ENCODE data around the gene TIRAP. TPM values are rescaled to one million over a fixed set of nuclear protein-coding genes. Genes with fewer than 3 reads are reported as not detected.

The TIRAP gene
- total RNA-seq, 4 donors from 2014 or later = 8.6 to 15.2 (median 12.6) TPM

DNA sequence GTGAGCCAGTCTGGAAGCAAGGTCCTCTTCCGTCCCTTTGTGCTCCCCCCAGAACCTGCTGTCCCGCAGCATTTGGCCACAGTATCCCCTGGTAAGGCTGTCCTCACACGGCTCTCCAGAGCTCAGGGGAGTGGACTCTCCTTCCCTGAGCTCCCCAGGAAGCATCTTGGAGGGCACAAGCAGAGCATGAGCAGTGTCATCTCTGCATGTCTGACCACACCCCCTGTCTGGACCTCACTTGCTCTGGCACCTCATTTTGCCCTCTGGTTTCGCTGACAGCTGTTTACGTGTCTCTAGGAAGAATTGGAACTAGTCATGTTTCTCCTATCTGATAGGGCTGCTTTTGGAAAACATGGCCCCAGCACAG is 36.5 kb downstream of the TIRAP start:
- WGBS = 44% methylated on average over 5 of the region's 5 CpGs
- no peak overlapping the region for H3K4me3 ChIP-seq
- peak overlapping the region; percentile 91 for H3K27ac ChIP-seq
- peaks cover 31% of the 10 kb centered on the region for H3K4me1 ChIP-seq
- no peaks in the 10 kb centered on the region for H3K9me3 ChIP-seq
- H3K27me3 ChIP-seq = no peaks in the 10 kb centered on the region
- TF ChIP-seq POLR2A (IDR thresholded peaks at IDR 0.05) = no peak
- no peak for TF ChIP-seq POLR2AphosphoS5 (IDR thresholded peaks at IDR 0.05)
- TF ChIP-seq, protein P1, sequence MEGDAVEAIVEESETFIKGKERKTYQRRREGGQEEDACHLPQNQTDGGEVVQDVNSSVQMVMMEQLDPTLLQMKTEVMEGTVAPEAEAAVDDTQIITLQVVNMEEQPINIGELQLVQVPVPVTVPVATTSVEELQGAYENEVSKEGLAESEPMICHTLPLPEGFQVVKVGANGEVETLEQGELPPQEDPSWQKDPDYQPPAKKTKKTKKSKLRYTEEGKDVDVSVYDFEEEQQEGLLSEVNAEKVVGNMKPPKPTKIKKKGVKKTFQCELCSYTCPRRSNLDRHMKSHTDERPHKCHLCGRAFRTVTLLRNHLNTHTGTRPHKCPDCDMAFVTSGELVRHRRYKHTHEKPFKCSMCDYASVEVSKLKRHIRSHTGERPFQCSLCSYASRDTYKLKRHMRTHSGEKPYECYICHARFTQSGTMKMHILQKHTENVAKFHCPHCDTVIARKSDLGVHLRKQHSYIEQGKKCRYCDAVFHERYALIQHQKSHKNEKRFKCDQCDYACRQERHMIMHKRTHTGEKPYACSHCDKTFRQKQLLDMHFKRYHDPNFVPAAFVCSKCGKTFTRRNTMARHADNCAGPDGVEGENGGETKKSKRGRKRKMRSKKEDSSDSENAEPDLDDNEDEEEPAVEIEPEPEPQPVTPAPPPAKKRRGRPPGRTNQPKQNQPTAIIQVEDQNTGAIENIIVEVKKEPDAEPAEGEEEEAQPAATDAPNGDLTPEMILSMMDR (IDR thresholded peaks at IDR 0.05) = no peak
- no peak for TF ChIP-seq EP300 (IDR thresholded peaks at IDR 0.05)
- no peaks in the 10 kb centered on the region for H3K36me3 ChIP-seq
- peak in 1 of 2 donors; percentile 32 for DNase-seq (ENCODE audit: low spot score in 2 of 2)

- H3K36me3 ChIP-seq = no peaks in the 10 kb centered on the region
- 97% methylated on average over 3 of the region's 3 CpGs for WGBS
Measured at GRCh38 chr11:126322996-126323395, 40.1 kb downstream of the TIRAP start.

DNA sequence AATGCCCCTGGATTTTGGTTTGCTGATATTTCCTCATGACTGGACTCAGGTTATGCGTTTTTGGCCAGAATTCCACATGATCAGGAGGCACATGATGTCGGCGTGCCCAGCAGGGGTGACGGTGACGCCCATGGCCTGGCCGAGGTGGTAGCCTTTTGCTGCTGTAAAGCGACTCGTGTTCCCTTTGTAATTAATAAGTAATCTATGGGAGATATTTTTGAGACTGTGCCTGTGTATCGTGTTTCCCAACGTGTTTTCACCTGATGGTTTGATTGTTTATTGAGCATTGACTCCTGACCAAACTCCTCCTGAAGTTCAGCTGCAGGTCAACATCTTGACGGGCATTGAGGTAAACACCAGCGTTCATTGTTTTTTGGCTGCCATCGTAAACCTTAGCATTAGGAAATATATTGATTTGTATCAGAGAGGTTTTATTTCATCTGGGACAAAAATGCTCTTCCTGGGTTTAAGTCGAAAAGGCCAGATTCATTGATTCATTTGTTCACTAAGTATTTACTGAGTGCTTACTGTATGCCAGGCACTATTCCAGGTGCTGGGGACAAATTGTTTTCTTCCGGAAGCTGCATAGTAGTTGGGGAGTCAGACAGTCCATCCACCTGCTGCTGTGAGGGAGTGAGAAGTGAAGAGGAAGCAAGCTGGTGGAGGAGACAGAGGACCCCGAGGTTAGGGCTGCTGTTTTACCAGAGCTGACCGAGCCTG is 44.5 kb downstream of the TIRAP start:
- WGBS = 91% methylated on average over 17 of the region's 17 CpGs
- DNase-seq (ENCODE audit: low spot score in 2 of 2) = no peak
- Histone ChIP-seq H3K4me3 (no peak overlapping the region), H3K36me3 (peaks cover 11% of the 10 kb centered on the region), H3K27ac (no peak overlapping the region), H3K4me1 (peaks cover 20% of the 10 kb centered on the region), H3K9me3 (no peaks in the 10 kb centered on the region), H3K27me3 (no peaks in the 10 kb centered on the region)
- TF ChIP-seq, protein P1 (IDR thresholded peaks at IDR 0.05) = no peak
- no peak for TF ChIP-seq POLR2A (IDR thresholded peaks at IDR 0.05)
- TF ChIP-seq EP300 (IDR thresholded peaks at IDR 0.05) = no peak
- TF ChIP-seq POLR2AphosphoS5 (IDR thresholded peaks at IDR 0.05) = no peak

More at GRCh38 chr11:126322996-126323395, 40.1 kb downstream of the TIRAP start:
- H3K9me3 ChIP-seq = no peaks in the 10 kb centered on the region
- H3K4me3 ChIP-seq = no peak overlapping the region
- no peaks in the 10 kb centered on the region for H3K27me3 ChIP-seq
- peaks cover 24% of the 10 kb centered on the region for H3K4me1 ChIP-seq
- TF ChIP-seq POLR2A (IDR thresholded peaks at IDR 0.05) (no peak), POLR2AphosphoS5 (IDR thresholded peaks at IDR 0.05) (no peak), EP300 (IDR thresholded peaks at IDR 0.05) (no peak)
- TF ChIP-seq, protein P1 (IDR thresholded peaks at IDR 0.05) = no peak
- DNase-seq (ENCODE audit: low spot score in 2 of 2) = no peak
- no peak overlapping the region for H3K27ac ChIP-seq

- Histone ChIP-seq H3K27ac (no peak overlapping the region), H3K36me3 (peaks cover 11% of the 10 kb centered on the region), H3K27me3 (no peaks in the 10 kb centered on the region), H3K4me1 (peaks cover 24% of the 10 kb centered on the region), H3K4me3 (no peak overlapping the region), H3K9me3 (no peaks in the 10 kb centered on the region)
- DNase-seq (ENCODE audit: low spot score in 2 of 2) = peak in 1 of 2 donors; percentile 50
- WGBS = 92% methylated on average over 20 of the region's 20 CpGs
- TF ChIP-seq EP300 (IDR thresholded peaks at IDR 0.05) (no peak), POLR2A (IDR thresholded peaks at IDR 0.05) (no peak), POLR2AphosphoS5 (IDR thresholded peaks at IDR 0.05) (no peak)
- TF ChIP-seq, protein P1 (IDR thresholded peaks at IDR 0.05) = no peak
Measured at GRCh38 chr11:126328001-126328390, 45.1 kb downstream of the TIRAP start.

- Histone ChIP-seq H3K27me3 (no peaks in the 10 kb centered on the region), H3K27ac (no peak overlapping the region), H3K4me3 (no peak overlapping the region), H3K4me1 (peaks cover 24% of the 10 kb centered on the region), H3K36me3 (peaks cover 11% of the 10 kb centered on the region), H3K9me3 (no peaks in the 10 kb centered on the region)
- 63% methylated on average over 4 of the region's 12 CpGs for WGBS
- TF ChIP-seq EP300 (IDR thresholded peaks at IDR 0.05) = no peak
- no peak for TF ChIP-seq POLR2AphosphoS5 (IDR thresholded peaks at IDR 0.05)
- TF ChIP-seq POLR2A (IDR thresholded peaks at IDR 0.05) = no peak
- TF ChIP-seq, protein P1 (IDR thresholded peaks at IDR 0.05) = no peak
- DNase-seq (ENCODE audit: low spot score in 2 of 2) = no peak
Measured at GRCh38 chr11:126328444-126328843, 45.6 kb downstream of the TIRAP start.
